HFFc6 (cell line): ENCODE results near the gene MGAT2. TPM values are rescaled to one million over a fixed set of nuclear protein-coding genes. Genes with fewer than 3 reads are reported as not detected.
A peak's percentile ranks its signal among the peaks of the same experiment; 100 is the strongest.
"Not testable (repeated sequence)": the region's sequence is repeated elsewhere in the genome, so short reads cannot be mapped to it uniquely, and the experiment has no call there.

Experiments
- DNase-seq: peaks from one replicate; pipeline ENCODE4 v3.0.0-alpha.2; 2018
- H3K27ac Mint-ChIP-seq: 2 replicates; pipeline ENCODE4 v1.8.0; 2020; ENCODE audit warnings: mild to moderate bottlenecking, mixed read lengths
- H3K27me3 Mint-ChIP-seq: 2 replicates; pipeline ENCODE4 v1.8.0; 2021; ENCODE audit warnings: mild to moderate bottlenecking, moderate library complexity, mixed read lengths; ENCODE audit not compliant: insufficient read depth
- H3K36me3 Mint-ChIP-seq: 2 replicates; pipeline ENCODE4 v1.8.0; 2021; ENCODE audit warnings: low read depth, mixed read lengths
- H3K4me1 Mint-ChIP-seq: 2 replicates; pipeline ENCODE4 v1.8.0; 2020; ENCODE audit warnings: low read depth, mixed read lengths
- H3K4me3 Mint-ChIP-seq: 2 replicates; pipeline ENCODE4 v1.8.0; 2020; ENCODE audit warnings: mild to moderate bottlenecking, moderate library complexity, mixed read lengths
- H3K9me3 Mint-ChIP-seq: 2 replicates; pipeline ENCODE4 v1.8.0; 2020; ENCODE audit warnings: mild to moderate bottlenecking, mixed read lengths
- CTCF ChIP-seq: fragments of 200-600 bp; sonication (generic); IDR thresholded peaks from 2 replicates; pipeline ENCODE4 v1.5.0; 2021; ENCODE audit warnings: antibody characterized with exemption, mild to moderate bottlenecking
- total RNA-seq, 6 experiments: library from RNA; stranded (reverse); fragmentation: NEBNext Ultra II Directional; extraction: Animal tissue kit (Norgen Biotek cat#: 25700); gene quantifications; 2 replicates in 1 of 6; 3 replicates in 5 of 6; pipeline ENCODE4 v1.2.3, GENCODE V29; 2021

The MGAT2 gene
- total RNA-seq, 6 experiments from 2014 or later, result 61.8 to 73.8 (median 64.4) TPM

GRCh38 chr14:49581209-49582112, 39.1 kb upstream of the MGAT2 start:
- DNase-seq, result no peak
- TF ChIP-seq CTCF, result no peak
- H3K9me3 Mint-ChIP-seq, result peaks cover 17% of the 10 kb centered on the region
- peaks cover 16% of the 10 kb centered on the region for H3K27me3 Mint-ChIP-seq
- peak overlapping the region; percentile 45; the same call in 1 of the 2 replicates for H3K4me3 Mint-ChIP-seq
- H3K4me1 Mint-ChIP-seq, result peaks cover 50% of the 10 kb centered on the region
- peak overlapping the region; percentile 55 for H3K27ac Mint-ChIP-seq
- H3K36me3 Mint-ChIP-seq, result peaks cover 66% of the 10 kb centered on the region

- no peak for TF ChIP-seq CTCF
- DNase-seq, result no peak
- Mint-ChIP-seq H3K27ac (peak overlapping the region; percentile 55), H3K4me3 (peak overlapping the region; percentile 45; the same call in 1 of the 2 replicates), H3K27me3 (peaks cover 16% of the 10 kb centered on the region), H3K9me3 (peaks cover 17% of the 10 kb centered on the region), H3K4me1 (peaks cover 50% of the 10 kb centered on the region), H3K36me3 (peaks cover 60% of the 10 kb centered on the region)
Measured at GRCh38 chr14:49582113-49582977, 38.3 kb upstream of the MGAT2 start.

- Mint-ChIP-seq H3K4me1 (peaks cover 49% of the 10 kb centered on the region), H3K4me3 (peak overlapping the region; percentile 93), H3K27me3 (peaks cover 16% of the 10 kb centered on the region), H3K9me3 (peaks cover 17% of the 10 kb centered on the region), H3K27ac (peak overlapping the region; percentile 97; the same call in 1 of the 2 replicates), H3K36me3 (peaks cover 51% of the 10 kb centered on the region)
- TF ChIP-seq CTCF, result no peak
- no peak for DNase-seq
Measured at GRCh38 chr14:49583629-49584028, 37.0 kb upstream of the MGAT2 start.

- Mint-ChIP-seq H3K9me3 (peaks cover 17% of the 10 kb centered on the region), H3K27ac (peak overlapping the region; percentile 97; the same call in 1 of the 2 replicates), H3K36me3 (peaks cover 51% of the 10 kb centered on the region)
Measured at GRCh38 chr14:49584058-49584457, 36.5 kb upstream of the MGAT2 start.

GRCh38 chr14:49584981-49585640, 35.5 kb upstream of the MGAT2 start:
- peaks cover 51% of the 10 kb centered on the region for H3K36me3 Mint-ChIP-seq
- not testable (repeated sequence) for DNase-seq
- peaks cover 17% of the 10 kb centered on the region for H3K9me3 Mint-ChIP-seq
- peak overlapping the region; percentile 97 for H3K27ac Mint-ChIP-seq
- peaks cover 49% of the 10 kb centered on the region for H3K4me1 Mint-ChIP-seq
- peak overlapping the region; percentile 93 for H3K4me3 Mint-ChIP-seq
- H3K27me3 Mint-ChIP-seq, result peaks cover 16% of the 10 kb centered on the region

More at GRCh38 chr14:49584058-49584457, 36.5 kb upstream of the MGAT2 start:
- Mint-ChIP-seq H3K27me3 (peaks cover 16% of the 10 kb centered on the region), H3K4me3 (peak overlapping the region; percentile 93), H3K4me1 (peaks cover 49% of the 10 kb centered on the region)
- TF ChIP-seq CTCF, result no peak
- no peak for DNase-seq
